ENCODE data around the gene NCMAP.

DNA sequence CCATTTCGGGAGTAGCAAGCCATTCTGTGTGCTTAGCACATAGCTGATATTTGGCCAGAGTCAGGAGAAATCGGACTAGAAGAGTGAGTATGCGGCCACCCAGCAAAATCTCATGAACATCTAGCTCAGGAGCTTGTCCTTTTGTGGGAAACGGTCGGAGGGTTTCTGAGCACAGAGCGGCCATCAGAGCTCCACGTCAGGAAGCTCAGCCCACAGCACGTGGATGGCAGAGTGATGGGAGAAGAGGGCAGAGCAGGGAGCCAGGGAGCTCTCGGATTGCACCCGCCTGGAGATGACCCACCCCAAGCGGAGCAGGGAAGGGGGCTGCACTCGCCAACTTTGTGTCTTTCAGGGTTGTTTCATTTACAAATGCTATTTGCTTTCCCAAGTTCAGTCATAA lies 39.4 kb upstream of the NCMAP start:
- TF ChIP-seq, protein P1, sequence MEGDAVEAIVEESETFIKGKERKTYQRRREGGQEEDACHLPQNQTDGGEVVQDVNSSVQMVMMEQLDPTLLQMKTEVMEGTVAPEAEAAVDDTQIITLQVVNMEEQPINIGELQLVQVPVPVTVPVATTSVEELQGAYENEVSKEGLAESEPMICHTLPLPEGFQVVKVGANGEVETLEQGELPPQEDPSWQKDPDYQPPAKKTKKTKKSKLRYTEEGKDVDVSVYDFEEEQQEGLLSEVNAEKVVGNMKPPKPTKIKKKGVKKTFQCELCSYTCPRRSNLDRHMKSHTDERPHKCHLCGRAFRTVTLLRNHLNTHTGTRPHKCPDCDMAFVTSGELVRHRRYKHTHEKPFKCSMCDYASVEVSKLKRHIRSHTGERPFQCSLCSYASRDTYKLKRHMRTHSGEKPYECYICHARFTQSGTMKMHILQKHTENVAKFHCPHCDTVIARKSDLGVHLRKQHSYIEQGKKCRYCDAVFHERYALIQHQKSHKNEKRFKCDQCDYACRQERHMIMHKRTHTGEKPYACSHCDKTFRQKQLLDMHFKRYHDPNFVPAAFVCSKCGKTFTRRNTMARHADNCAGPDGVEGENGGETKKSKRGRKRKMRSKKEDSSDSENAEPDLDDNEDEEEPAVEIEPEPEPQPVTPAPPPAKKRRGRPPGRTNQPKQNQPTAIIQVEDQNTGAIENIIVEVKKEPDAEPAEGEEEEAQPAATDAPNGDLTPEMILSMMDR (IDR thresholded peaks at IDR 0.05; ENCODE audit: low read length): no peak
- no peak for TF ChIP-seq EZH2 (IDR thresholded peaks at IDR 0.05; ENCODE audit: borderline replicate concordance, low read length)
